Measurements from ENCODE around the gene MDFI. TPM values are rescaled to one million over a fixed set of nuclear protein-coding genes. Genes with fewer than 3 reads are reported as not detected.

The MDFI gene
- polyA plus RNA-seq, 1 donor from 2014 or later: 42.5 TPM

- TF ChIP-seq EZH2 (IDR thresholded peaks at IDR 0.05; ENCODE audit: borderline replicate concordance, insufficient read depth, low read length, poor library complexity, severe bottlenecking) (no peak), POLR2AphosphoS5 (IDR thresholded peaks at IDR 0.05) (no peak), RAD21 (conservative IDR thresholded peaks at IDR 0.05) (no peak), REST (IDR thresholded peaks at IDR 0.05; ENCODE audit: borderline replicate concordance) (no peak), CTCF (IDR thresholded peaks at IDR 0.05; ENCODE audit: poor library complexity, severe bottlenecking) (no peak), SMC3 (conservative IDR thresholded peaks at IDR 0.05; ENCODE audit: poor library complexity) (no peak), MXI1 (conservative IDR thresholded peaks at IDR 0.05; ENCODE audit: poor library complexity, severe bottlenecking) (no peak), TAF1 (IDR thresholded peaks at IDR 0.05; ENCODE audit: low read depth) (no peak), EP300 (conservative IDR thresholded peaks at IDR 0.05; ENCODE audit: poor library complexity, severe bottlenecking) (no peak)
- Histone ChIP-seq H3K4me3 (ENCODE audit: low read length) (no peak overlapping the region), H3K79me2 (replicated peaks; ENCODE audit: insufficient read depth, low read length) (no peaks in the 10 kb centered on the region), H3K27ac (ENCODE audit: low read length) (no peak overlapping the region), H3K9ac (ENCODE audit: low read length) (no peak overlapping the region), H3F3A (ENCODE audit: insufficient read depth, low read length, poor library complexity, severe bottlenecking) (no peaks in the 10 kb centered on the region), H4K20me1 (ENCODE audit: insufficient read depth) (no peaks in the 10 kb centered on the region), H3K9me3 (ENCODE audit: low read length) (no peaks in the 10 kb centered on the region), H3K4me2 (ENCODE audit: low read length) (no peak overlapping the region), H3K27me3 (ENCODE audit: insufficient read depth, low read depth, low read length) (no peaks in the 10 kb centered on the region), H3K36me3 (ENCODE audit: insufficient read depth, low read length) (peaks cover 3% of the 10 kb centered on the region), H3K9me2 (ENCODE audit: insufficient read depth, low read length) (no peaks in the 10 kb centered on the region), H2AFZ (ENCODE audit: low read depth, low read length) (no peak overlapping the region)
Measured at GRCh38 chr6:41593839-41594238, 44.4 kb upstream of the MDFI start.

- Histone ChIP-seq H3K4me2 (ENCODE audit: low read length) (no peak overlapping the region), H3K4me3 (ENCODE audit: low read length) (no peak overlapping the region), H3K9ac (ENCODE audit: low read length) (no peak overlapping the region), H2AFZ (ENCODE audit: low read depth, low read length) (no peak overlapping the region), H3F3A (ENCODE audit: insufficient read depth, low read length, poor library complexity, severe bottlenecking) (no peaks in the 10 kb centered on the region), H3K79me2 (replicated peaks; ENCODE audit: insufficient read depth, low read length) (no peaks in the 10 kb centered on the region), H3K27me3 (ENCODE audit: insufficient read depth, low read depth, low read length) (no peaks in the 10 kb centered on the region), H3K9me3 (ENCODE audit: low read length) (no peaks in the 10 kb centered on the region), H3K9me2 (ENCODE audit: insufficient read depth, low read length) (no peaks in the 10 kb centered on the region), H3K27ac (ENCODE audit: low read length) (no peak overlapping the region), H4K20me1 (ENCODE audit: insufficient read depth) (no peaks in the 10 kb centered on the region), H3K36me3 (ENCODE audit: insufficient read depth, low read length) (peaks cover 3% of the 10 kb centered on the region)
- no peak for TF ChIP-seq EZH2 (IDR thresholded peaks at IDR 0.05; ENCODE audit: borderline replicate concordance, insufficient read depth, low read length, poor library complexity, severe bottlenecking)
Measured at GRCh38 chr6:41594326-41594725, 43.9 kb upstream of the MDFI start.

DNA sequence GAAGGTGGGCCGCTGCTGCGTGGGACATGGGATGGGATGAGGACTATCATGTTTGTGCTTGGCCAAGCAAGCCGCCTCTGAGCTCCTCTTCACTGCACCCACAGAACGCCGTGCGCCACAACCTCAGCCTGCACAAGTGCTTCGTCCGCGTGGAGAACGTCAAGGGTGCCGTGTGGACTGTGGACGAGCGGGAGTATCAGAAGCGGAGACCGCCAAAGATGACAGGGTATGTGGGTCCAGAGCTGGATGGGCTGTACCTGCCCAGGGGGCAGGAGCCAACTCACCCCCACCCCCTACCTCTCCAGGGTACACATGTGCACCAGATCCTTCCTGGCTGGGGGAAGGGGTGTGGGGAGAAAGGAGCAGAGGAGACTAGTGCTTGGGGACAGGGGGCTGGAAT is 43.5 kb upstream of the MDFI start:
- Histone ChIP-seq H3F3A (ENCODE audit: insufficient read depth, low read length, poor library complexity, severe bottlenecking) (no peaks in the 10 kb centered on the region), H3K9me2 (ENCODE audit: insufficient read depth, low read length) (no peaks in the 10 kb centered on the region), H2AFZ (ENCODE audit: low read depth, low read length) (no peak overlapping the region), H3K79me2 (replicated peaks; ENCODE audit: insufficient read depth, low read length) (no peaks in the 10 kb centered on the region), H3K4me2 (ENCODE audit: low read length) (no peak overlapping the region), H3K9ac (ENCODE audit: low read length) (no peak overlapping the region), H3K9me3 (ENCODE audit: low read length) (no peaks in the 10 kb centered on the region), H3K27me3 (ENCODE audit: insufficient read depth, low read depth, low read length) (no peaks in the 10 kb centered on the region), H3K27ac (ENCODE audit: low read length) (no peak overlapping the region), H4K20me1 (ENCODE audit: insufficient read depth) (no peaks in the 10 kb centered on the region), H3K36me3 (ENCODE audit: insufficient read depth, low read length) (peaks cover 3% of the 10 kb centered on the region), H3K4me3 (ENCODE audit: low read length) (no peak overlapping the region)
- TF ChIP-seq MXI1 (conservative IDR thresholded peaks at IDR 0.05; ENCODE audit: poor library complexity, severe bottlenecking) (no peak), POLR2AphosphoS5 (IDR thresholded peaks at IDR 0.05) (peak; percentile 5), CTCF (IDR thresholded peaks at IDR 0.05; ENCODE audit: poor library complexity, severe bottlenecking) (no peak), TAF1 (IDR thresholded peaks at IDR 0.05; ENCODE audit: low read depth) (no peak), EP300 (conservative IDR thresholded peaks at IDR 0.05; ENCODE audit: poor library complexity, severe bottlenecking) (no peak)

Data from neural cell (in vitro differentiated cells).